Medulla oblongata (tissue), 1 donor: Measurements from ENCODE around the gene SLC8A1.

ENCODE experiments used
- DNase-seq: peaks from one replicate; pipeline ENCODE4 v3.0.0-alpha.2; 2015; ENCODE audit errors: extremely low spot score

Gene SLC8A1

DNA sequence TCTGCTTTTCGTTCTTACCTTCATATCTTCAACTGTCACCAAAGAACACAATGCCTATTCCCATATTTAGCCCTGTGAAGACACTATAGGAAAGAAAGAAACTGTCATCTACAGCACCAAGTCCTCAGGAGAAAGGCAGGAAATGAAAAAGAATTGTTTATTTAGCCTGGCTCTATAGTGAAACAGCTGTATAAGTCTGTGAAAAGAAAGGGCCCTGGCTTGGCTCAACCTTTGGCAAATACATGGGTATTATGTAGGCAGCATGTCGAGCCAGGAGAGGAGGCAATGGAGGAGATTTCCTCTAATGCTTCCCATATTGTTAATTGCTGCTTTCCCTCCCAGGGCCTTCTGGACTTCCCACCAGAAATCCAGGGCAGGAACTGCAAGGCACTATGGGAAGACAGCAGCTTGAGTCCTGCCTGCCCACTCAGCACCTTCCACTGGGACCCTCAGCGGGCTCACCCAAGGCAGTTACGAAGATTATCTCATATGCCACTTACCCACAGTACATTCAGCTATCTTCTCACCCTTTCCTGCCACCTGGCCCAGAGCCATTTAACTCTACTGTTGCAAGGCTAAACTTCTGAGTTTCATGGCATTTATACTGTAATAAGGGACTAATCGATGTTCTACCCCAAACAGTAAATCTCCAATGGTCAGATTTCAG is 30.1 kb downstream of the SLC8A1 start:
- DNase-seq, result no peak

DNA sequence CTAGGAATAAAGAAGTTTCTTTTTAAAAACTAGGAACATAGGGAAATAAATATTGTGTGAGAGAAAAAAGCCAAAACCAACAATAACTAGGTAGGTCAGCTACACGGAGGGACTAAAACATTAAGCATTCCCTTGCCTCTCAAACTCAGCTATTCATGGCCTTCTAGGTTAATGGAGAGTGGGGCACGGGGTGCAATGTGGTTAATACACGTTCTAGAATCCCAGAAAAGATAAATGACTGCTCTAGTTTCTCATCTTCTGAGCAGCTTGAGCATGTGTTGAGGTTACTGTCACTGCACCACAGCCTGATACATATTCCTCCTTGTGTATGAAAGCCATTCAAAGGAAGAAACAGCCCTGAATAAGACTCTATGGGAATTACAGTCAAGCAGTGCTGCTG is 31.4 kb downstream of the SLC8A1 start:
- no peak for DNase-seq

DNA sequence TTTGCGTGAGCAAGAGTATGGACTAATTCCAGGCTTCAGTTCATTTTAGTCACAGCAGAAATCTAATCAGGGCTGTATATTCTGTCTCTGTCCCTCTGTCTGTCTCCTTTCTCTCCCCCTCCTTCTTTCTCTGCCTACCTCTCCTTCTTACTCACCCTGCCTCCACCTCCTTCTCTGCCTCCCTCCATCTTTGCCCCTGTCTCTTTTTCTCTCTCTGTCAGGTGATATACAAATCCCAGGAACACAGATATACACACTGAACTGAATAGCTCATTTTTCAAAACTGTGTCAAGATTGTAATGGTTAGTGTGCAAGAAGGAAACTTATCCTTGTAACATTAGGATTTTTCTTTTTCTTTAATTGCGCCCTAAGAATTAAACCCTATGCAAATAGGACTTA is 32.5 kb downstream of the SLC8A1 start:
- DNase-seq, result no peak

DNA sequence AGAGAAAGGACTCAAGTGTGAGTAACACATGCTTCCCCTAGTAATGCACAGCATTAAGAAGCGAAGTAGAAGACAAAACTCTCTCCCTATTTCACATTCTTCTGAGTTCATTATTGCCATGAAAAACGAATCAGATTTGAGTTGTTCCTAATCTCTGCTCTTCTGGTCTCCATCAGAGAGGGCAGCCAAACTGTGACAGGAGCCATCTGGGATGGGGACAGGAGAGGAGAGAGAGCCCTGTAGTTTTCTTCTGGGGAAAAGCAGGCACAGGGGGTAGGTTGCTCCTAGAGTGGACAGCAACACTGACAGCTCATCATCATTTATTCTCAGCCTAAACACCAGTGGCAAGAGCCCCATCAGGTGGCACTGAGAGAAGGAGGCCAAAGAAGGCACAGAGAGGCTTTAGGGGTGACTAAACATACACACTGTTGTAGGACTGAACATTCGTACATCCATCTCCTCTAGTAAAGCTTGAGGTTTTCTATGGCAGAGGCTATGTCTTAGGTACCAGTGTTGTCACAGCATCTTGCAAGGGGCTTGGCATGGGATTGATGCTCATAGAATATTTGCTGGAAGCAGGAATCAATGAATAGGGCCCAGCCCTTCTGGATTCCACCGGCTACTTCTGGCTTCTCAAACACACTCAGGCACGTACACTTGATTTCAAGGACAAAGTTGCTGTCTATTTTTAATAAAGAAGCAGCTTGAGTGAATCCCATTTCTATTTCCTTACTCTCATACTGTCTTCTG is 33.1 kb downstream of the SLC8A1 start:
- no peak for DNase-seq

DNA sequence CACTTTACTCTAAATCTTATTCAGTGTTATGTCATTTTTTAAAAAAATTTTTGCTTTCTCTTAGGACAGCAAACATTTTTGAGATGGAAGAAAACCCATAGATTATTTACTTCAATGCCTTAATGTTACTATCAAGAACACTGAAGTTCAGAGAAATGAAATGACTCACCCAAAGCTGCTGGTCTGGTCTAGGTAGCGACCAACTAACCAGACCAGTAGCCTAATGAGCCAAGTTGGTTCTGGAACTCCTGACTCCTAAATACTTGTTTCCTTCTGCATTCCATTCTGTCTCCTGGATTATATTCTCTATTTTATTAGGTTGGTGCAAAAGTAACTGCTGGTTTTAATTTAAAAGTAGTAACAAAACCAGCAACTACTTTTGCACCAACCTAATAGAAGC is 35.4 kb downstream of the SLC8A1 start:
- DNase-seq, result no peak

DNA sequence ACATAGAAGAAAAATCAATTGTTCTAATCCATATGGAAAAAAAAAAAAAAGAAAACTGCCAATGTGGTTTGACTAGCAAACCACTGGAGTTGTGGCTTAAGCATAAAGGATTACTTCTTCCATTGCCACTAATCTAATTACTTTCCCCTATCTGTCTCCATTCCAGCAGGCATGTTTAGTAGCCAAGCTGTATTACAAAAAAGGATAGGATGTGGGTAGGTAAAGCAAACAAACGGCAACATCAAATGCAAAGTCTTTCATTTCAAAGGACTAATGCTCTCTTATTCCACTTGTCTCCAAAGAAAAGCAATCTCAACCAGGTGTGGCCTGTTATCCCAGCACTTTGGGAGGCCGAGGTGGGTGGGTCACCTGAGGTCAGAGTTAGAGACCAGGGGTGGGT is 36.5 kb downstream of the SLC8A1 start:
- DNase-seq, result no peak

DNA sequence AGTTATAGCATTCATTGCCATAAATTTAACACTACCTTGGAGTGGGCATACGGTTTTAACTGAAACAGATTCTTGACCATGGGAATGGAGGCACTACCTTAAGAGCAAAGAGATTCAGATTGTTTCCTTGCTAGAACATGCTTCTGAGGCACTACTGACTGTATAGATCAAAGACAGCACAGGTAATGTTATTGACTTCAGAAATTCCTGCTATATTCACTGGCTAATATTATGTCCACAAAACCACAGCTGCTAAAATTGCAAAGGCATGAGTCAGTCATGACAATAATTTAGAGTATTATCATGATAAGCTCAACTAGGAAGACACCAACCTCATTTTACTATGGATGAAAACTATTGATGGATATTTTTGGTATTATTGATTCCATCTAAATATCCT is 39.4 kb downstream of the SLC8A1 start:
- no peak for DNase-seq

DNA sequence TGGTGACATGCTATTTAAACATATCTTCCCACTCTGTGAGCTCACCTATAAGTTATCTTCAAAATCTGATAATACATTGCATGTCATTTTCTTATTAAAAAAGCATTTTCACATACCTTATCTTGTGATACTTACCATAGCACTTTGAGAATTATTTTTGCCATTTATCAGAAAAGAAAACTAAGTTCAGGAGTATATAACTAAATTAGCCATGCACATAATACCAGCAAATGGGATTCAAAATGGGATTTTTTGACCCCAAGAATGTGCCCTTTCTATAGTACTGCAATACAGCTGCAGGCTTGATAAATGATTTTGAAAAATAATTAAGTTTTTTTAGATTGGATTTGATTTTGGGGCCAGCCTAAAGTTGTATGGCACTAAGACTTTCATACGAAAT is 41.2 kb downstream of the SLC8A1 start:
- no peak for DNase-seq

DNA sequence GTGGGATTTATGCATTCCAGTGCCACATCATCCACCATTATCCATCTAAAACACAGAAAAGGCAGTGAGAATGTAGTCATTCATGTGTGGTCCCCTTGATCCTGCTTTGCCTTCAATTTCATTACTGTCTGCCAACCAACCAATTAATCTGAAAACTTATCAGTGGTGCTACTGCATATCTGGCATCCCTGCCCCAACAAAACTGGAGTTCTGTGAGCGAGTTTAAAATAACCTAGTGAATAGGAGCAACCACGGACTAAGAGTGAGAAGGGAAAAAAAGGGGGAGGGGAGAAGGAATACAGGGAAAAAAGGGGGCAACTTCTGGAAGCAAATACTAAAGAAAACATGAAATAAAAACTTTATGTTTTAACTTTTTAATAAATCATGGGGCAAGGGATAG is 42.2 kb downstream of the SLC8A1 start:
- no peak for DNase-seq

DNA sequence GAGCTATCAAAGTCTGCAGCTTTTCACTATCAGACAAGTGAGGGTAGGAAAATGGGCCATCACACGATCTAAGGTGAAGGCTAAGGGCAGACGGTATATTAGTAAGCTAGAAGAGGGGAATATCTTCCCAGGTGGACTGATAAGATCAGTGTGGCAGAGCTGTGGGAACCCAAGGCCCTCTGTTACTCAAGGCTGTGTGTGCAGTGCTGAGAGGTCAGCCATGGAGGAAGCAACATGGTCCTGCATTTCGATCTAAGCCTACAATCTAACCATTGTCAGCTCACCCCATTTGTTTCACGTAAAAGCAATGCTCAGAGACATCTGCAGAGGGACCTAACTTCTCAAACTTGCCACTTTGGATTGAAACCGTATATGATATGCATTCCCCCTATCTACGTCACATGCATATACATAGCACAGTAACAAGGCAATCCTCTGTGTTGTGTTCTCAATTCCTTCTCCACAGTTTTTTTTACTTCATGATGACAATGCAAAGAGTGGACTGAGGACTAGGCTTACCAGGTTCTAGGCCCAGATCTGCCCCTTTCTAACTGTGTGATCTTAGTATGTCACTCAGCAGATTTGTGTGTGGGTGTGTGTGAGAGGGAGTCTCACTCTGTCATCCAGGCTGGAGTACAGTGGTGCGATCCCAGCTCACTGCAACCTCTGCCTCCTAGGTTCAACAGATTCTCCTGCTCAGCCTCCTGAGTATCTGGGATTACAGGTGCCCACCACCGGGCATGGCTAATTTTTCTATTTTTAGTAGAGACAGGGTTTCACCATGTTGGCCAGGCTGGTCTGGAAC is 45.2 kb downstream of the SLC8A1 start:
- DNase-seq, result no peak

DNA sequence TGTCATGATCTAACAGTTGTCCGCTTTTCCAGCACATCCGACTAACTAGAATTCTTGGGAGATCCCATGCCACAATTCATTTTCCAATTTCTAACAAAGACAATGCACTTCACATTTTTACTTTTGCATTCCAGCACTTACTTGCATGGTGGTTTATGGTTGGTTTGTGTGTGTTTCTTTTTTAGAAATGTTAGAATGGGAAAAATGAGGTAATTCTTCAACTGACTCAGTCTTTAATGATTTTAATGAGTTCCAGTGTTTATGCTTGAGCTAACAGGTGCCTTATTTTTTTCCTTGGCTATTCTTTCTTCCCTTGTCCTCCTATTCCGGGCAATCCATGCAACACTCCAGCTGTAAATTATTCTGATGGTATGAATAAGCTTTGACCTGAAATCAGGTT is 46.4 kb downstream of the SLC8A1 start:
- no peak for DNase-seq

DNA sequence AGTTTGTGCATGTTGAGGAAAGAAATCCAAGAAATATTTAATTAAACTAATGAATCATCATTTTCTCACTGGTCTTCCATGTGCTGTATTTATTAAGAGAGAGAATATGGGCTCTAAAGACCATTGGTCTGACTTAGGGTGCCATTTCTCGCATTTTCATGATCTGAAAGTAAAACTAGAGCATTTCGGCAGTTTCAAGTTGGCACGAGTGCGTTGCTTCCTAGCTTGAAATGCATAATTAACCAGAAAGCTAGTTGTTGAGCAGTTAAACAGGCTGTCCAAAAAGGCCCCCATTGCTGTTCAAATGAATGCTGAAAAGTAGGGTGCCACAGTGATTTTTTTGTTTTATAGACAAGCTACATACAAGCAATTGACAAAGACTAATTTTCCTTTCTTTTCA is 47.4 kb downstream of the SLC8A1 start:
- DNase-seq, result peak; percentile 20

DNA sequence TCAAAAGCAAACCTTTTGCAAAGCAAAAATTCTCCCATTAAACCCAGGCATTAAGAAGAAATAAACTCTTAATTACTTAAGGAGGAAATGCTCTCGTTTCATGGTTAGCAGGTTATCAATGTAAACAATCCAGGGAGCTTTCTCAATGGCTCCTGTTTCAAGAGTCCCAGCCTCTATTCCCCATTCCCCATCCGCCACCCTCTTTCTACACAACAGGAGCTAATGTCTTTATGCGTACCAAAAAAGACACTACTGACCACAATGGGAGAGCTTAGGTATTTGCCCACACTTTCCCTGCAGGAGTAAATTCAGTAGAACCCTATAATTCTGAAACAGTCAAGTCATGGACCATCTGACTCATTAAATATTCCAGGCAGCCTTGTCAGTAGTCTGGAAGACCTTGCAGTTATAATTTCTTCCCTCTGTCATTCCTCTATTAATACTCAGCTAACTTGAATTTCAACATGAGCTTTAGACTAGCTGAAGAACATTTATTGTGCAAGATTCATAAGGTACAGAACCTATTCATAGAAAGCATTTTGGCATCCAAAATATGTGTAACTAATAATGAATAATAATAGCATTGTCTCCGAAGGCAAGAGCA is 48.6 kb downstream of the SLC8A1 start:
- no peak for DNase-seq

DNA sequence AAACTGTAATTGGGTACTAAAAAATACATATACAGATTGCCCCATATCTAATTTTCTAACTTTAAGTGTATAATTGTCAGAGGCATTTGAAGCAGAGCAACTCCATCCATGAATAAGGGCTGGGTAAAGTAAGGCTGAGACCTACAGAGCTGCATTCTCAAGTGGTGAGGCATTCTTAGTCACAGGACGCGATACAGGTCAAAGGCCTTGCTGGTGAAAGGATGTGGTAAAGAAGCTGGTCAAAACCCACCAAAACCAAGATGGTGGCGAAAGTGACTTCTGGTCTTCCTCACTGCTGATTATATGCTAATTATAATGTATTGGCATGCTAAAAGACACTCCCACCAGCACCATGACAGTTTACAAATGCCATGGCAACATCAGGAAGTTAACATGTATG is 50.0 kb downstream of the SLC8A1 start:
- no peak for DNase-seq

DNA sequence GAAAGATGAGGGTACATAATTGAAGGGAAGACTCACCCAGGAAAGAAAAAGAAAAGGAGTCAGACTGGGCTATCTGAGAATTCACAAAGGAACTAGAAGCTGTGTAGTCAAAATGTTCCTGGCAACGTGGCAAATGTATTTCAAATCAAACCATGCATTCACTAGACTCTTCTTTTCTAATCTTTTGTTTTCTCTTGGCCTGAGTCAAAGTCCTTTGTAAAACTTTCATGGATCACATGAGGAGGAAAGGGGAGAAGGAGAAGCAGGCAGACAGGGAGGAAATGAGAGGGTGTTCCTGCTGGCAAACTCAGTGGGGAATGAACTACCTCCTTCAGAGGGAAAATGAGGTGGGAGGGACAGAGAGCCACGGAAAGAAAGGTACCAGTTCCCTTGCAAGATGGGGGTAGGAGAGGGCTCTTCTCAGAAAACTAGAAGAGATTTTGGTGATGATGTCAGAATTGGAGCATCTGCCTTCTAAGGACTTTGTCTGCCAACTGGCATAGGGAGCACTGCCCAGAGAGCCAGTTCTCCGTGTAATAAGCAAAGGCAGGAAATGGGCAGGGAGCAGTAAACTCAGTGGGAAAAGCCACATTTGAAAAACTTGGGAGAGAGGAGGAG is 51.4 kb downstream of the SLC8A1 start:
- peak; percentile 29 for DNase-seq

DNA sequence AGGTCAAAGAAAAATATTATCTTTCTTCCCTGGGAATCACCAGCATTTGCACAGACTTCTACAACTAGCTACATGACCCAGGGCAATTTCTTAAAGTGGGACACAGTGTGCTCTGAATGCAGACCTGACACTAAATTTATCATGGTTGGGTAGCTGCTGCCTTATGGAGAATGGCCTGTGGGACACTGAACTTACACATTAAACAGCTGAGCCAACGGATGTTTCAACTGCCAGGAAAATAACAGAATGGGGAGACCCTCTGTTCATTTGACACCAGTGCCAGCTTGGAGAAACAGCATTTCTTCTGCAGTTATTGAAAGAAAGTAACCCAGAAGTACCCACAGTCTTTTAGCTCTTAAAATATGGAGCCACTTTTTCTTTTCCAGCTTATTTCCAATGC is 54.1 kb downstream of the SLC8A1 start:
- no peak for DNase-seq

DNA sequence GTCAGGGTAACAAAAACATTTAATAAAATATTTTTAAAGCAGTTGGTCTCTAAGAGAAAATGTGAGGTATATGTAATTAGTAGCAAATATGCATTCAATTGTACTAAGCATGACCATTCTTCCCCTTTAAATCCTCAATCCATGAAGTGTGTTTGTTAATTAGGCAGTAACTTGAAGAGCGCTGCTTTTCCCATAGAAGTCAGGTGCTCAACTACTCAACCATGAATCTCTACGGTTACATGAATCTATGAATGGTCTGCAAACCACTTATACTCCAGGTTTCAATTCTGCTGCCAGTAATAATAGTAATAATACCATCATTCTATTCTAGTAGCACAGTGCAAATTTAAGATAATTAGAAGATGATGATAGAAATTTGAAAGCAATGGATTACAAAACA is 55.8 kb downstream of the SLC8A1 start:
- DNase-seq, result no peak

DNA sequence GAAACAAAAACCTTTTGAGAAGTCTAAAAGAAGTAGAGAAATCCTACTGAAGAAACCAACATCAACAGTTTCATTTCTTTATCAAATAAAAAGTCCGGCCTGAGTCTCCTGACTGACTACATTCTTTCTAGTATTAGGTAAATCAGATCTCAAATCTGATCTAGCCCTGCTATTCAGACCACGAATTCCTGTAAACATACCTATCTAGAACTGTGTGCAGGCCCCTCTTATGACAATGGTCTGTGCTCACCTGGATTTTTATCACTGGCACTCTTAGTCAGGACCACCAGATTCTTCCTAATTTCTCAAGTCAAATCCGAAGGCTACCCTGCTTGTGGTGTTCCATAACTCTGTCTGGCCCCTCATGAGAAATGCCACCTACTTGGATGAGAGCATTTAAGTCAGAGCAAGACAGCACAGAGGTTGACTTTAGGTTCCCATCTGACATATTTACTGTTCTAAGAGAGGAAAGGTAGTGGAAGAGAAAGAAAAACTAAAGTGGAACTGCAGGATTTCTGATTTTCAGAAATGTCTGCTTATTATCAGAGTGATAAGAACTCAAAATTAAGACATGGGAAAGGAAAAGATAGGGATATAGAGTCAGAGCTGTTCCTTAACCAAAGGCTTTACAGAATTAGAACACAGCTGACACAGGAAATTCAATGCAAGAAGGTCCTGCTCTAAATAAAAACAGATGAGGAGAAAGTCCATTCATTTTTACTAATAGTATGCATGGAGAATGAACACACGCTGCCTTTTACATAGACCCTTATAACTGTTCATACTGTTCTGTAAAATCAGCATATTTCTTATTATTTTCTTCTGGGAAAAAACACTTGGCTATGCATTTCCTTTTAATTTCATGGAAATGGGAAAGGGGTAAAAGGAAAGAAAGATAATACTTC is 56.5 kb downstream of the SLC8A1 start:
- no peak for DNase-seq

DNA sequence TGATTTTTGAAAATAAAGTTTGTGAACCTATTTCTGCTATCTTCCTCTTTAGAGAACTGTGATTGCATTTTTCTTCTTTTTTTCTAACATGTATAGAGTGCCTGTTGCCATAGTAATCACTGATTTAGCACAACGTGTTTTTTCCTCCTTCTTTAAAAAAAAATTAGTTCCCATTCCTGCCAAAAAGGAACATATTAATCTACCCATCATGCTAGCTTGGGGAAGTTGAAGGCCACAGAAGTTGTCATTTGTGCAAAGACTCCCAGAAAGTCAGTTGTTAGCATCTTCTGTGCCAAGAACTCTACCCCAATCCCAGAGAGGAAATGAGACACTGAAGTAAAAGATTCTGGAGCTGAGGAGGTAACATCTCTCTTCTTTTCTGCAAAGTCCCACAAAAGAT is 57.3 kb downstream of the SLC8A1 start:
- DNase-seq, result peak; percentile 64

DNA sequence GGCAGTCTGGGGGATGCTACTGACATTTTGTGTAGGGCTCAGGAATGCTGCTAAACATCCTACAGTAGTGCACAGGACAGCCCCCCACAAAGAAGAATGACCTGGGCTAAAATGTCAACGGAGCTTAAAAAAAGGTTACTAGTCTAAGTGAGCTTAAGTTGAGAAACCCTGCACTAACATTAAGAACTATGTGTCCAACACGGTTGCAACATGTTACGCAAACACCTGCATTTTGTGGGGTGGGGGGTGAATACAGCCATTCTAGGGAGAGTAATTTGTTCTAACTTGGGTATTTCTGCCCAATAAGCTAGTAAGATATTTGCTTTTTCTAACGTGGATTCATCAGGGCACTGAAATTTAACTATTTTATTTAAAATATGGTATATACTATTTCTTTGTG is 57.9 kb downstream of the SLC8A1 start:
- DNase-seq, result no peak

DNA sequence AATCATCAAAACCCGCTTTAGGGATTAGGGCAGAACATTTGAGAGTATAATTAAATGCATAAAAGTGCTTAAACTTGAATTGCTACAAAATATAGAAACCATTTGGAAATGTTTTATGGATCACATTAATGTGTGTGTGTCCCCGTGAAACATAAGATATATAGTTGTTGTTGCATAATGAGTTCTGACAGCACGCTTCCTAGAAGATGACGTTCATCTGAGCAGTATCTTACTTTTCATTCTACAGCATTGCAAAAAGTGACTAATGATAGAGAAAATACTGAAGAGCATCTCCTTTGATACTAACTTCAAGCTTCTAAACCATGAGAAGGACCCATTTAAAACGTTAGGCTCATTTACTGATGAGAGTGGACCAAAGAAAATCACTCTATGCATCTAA is 63.7 kb downstream of the SLC8A1 start:
- DNase-seq, result no peak
